Measurements from ENCODE around the gene RASL10A.

RASL10A gene

GRCh38 chr22:29323641-29324040 is 8.1 kb upstream of the RASL10A start:
- DNase-seq (ENCODE audit: low read depth): no peak

DNA sequence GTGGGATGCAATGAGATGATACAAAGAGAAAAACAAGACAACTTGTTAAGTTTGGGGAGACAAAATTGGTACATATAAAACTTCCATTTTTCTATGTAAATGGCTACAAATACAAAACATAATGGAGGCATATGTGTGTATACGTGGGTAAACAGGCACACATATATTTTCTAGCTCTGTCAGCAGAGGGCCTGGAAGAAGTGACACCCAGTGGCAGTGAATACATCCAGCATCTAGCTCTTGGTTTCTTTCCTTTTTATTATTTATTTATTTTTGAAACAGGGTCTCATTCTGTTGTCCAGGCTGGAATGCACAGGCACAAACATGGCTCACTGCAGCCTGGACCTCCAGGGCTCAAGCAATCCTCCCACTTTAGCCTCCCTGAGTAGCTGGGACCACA is 5.0 kb upstream of the RASL10A start:
- no peak for DNase-seq (ENCODE audit: low read depth)

- no peak for DNase-seq (ENCODE audit: low read depth)
Measured at GRCh38 chr22:29319072-29319471, 3.6 kb upstream of the RASL10A start.

DNA sequence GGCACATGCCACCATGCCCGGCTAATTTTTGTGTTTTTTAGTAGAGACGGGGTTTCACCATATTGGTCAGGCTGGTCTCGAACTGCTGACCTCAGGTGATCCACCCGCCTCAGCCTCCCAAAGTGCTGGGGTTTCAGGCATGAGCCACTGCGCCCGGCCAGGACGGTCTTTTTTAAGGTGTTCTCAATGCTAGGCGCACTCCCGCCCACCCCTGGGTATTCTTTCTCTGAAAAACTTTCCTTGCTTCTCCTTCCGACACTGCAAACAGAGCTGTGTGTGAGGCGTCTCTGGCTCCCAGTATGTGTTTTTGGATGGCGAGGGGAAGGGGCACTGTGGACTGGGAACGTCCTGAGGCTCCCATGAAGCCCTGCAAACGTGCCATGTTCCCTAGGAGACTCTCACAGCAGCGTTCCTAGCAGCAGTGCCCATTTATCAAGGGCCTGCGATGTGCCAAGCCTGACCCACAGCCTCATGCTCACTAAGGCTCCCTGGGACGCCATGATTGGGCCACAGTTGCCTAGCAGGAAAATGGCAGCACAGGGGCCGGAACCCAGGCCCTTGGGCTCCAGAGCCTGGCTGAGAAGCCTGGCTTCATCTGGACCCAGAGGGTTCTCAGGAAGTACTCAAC is 2.4 kb upstream of the RASL10A start:
- DNase-seq (ENCODE audit: low read depth): no peak

- DNase-seq (ENCODE audit: low read depth): no peak
Measured at GRCh38 chr22:29316141-29316828, 788 bp upstream of the RASL10A start.

DNA sequence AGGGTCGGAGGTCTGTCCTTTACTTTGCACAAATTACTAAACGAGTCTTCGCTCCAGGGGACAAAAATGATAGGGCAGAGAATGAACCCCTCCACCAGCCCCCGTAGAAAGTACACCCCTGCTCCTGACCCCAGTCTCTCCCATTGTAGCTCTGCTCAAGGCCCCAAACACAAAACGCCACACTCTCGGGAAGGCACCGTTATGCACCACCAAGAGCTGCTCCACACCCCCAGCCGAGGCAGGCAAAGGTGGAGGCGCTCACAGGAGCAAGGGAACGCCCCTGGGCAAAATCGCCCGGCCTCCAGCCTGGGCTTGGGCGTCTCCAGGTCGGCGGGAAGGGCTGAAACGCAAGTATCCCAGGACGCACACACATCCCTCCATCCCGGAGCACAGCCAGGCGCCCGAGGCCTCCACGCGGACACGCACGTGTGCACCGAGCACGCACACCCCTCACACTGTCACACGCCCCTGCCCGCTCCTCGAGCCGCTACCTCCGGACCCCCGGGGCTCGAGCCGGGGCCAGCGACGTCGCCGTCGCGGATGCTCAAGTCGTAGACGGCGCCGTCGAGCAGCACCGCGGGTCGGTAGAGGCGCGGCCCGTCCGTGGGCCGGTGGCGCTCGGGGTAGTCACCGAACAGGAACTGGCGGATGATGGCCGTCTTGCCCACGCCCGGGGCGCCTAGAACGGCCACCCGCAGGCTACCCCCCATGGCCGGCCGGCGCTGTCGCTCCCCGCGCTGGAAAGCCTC is 786 bp downstream of the RASL10A start:
- no peak for DNase-seq (ENCODE audit: low read depth)

DNA sequence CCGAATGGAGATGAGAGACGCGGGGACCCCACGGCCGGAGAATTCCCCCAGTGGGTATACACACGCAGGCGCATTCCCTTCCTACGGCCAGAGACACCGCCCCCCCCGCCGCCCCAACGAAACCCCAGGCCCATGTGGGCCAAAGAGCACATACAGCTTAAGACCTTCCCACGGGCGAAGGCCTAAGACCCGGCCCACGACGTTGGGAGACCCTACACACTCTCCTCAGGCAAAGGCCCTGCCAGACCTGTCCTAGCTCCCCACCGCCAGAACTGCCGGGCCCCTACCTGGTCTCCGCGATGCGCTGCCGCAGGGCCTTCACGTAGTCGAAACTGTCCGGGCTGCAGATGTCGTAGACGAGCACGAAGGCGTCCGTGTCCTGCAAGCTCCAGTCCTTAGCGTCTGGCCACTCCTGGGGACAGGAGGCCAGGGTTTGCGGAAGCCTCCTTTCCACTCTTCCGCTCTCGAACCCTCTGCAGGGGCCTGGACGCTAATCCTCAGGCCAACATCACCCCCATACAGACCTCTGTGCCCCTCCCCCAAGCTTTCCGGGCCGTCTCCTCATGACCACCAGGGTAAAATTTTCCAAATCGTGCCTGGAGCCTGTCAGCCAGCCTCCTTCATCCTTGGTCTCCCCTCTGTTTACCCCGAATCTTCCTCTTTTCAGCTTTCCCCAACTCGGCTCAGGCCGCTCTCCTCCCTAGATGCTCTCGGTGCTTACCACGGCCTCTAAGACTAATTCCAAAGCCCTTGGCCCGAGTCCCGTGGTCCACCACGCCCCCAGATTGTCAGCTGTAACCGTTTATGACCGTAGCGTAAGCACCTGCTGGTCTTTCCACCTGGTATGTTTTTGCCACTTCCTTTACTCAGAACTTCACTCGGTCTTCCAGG is 1.7 kb downstream of the RASL10A start:
- no peak for DNase-seq (ENCODE audit: low read depth)

- DNase-seq (ENCODE audit: low read depth): no peak
Measured at GRCh38 chr22:29313126-29313575, 2.3 kb downstream of the RASL10A start.

GRCh38 chr22:29312218-29313125 is 3.0 kb downstream of the RASL10A start:
- DNase-seq (ENCODE audit: low read depth): no peak

DNA sequence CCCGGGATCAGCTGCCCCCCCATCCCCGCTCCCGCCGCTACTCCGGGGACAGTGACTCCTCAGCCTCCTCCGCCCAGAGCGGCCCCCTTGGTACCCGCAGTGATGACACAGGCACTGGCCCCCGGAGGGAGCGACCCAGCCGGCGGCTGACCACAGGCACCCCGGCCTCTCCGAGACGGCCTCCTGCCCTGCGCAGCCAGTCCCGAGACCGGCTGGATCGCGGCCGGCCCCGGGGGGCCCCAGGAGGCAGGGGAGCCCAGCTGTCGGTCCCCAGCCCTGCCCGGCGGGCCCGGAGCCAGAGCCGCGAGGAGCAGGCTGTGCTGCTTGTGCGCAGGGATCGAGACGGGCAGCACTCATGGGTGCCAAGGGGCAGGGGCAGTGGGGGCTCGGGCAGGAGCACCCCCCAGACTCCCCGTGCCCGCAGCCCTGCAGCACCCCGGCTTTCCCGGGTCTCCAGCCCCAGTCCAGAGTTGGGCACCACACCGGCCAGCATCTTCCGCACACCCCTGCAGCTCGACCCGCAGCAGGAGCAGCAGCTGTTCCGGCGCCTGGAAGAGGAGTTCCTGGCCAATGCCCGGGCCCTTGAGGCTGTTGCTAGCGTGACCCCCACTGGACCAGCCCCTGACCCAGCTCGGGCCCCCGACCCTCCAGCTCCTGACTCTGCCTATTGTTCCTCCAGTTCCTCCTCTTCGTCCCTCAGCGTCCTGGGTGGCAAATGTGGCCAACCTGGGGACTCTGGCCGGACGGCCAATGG is 3.9 kb downstream of the RASL10A start:
- DNase-seq (ENCODE audit: low read depth): no peak

DNA sequence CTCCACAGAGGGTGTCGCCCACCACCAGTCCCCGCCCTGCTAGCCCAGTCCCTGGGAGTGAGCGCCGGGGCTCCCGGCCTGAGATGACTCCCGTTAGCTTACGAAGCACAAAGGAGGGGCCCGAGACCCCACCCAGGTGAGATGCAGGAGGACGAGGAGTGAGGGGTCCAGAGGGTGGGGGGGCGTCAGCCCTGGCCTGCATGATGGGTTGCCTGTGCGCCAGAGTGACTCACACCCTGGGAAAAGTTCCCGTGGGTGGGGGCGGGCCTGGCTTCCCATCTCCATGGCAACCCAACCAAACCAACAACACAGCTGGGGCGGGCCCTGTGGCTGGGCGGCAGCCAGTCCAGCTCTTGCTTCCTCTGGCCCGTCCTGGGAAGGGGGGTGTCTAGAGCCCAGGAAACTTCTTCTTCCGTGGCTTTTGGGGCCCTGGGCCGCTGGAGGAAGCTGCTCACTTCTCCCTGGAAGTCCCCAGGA is 4.6 kb downstream of the RASL10A start:
- DNase-seq (ENCODE audit: low read depth): peak; percentile 19

GRCh38 chr22:29310065-29310862 is 5.2 kb downstream of the RASL10A start:
- DNase-seq (ENCODE audit: low read depth): no peak

DNA sequence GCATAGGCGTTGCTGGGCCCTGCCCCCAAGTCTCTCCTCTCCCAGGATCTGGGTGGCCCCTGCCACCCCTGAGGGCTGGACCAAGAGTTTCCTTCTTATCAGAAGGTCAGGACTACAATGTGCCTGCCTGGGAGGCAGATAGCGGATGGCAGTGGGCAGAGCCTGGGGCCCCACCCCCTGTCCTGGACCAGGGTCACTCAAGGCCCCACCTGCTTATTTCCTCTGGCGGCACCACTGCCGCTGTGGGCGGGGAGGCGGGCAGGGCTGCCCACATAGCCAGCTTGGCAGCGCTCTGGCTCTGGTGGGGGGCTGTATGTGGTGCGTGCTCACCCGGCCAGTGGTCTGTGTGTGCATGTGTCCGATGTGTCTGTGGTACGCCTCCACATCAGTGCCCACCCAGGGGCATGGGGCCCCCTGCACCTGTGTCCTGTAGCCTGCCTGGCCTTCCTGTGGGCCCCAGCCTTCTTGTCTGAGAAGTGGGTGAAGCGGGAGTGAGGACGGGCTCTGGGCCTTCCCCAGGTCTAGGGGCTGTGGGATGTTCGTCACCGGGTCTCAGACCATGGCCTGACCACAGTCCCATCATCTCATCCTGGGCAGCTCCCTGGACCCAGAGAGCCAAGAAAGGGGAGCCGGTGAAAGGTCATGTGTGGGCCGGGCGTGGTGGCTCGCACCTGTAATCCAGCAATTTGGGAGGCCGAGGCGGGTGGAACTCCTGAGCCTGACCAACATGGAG is 6.0 kb downstream of the RASL10A start:
- DNase-seq (ENCODE audit: low read depth): no peak

- no peak for DNase-seq (ENCODE audit: low read depth)
Measured at GRCh38 chr22:29308791-29309262, 6.7 kb downstream of the RASL10A start.

GRCh38 chr22:29308148-29308790 is 7.2 kb downstream of the RASL10A start:
- DNase-seq (ENCODE audit: low read depth): no peak

GRCh38 chr22:29307596-29308147 is 7.8 kb downstream of the RASL10A start:
- no peak for DNase-seq (ENCODE audit: low read depth)

- DNase-seq (ENCODE audit: low read depth): peak; percentile 22
Measured at GRCh38 chr22:29306835-29307595, 8.5 kb downstream of the RASL10A start.

All from T follicular helper cell (primary cell).